Mesenchymal stem cell (in vitro differentiated cells and primary cell): ENCODE results near the gene SLCO3A1.

Experiments
- DNase-seq: peaks from one replicate; pipeline ENCODE4 v3.0.0-alpha.2; 2013
- H2AFZ ChIP-seq: one replicate; pipeline ENCODE4 v1.6.1; 2013; ENCODE audit warnings: low read depth, mild to moderate bottlenecking, control low read depth, inconsistent platforms, low read length, moderate library complexity
- H2AK5ac ChIP-seq: 2 replicates; pipeline ENCODE4 v1.6.1; 2013; ENCODE audit warnings: low read length, moderate library complexity, mild to moderate bottlenecking, inconsistent platforms; ENCODE audit not compliant: severe bottlenecking
- H2BK120ac ChIP-seq: one replicate; pipeline ENCODE4 v1.6.1; 2013; ENCODE audit warnings: low read depth, mild to moderate bottlenecking, inconsistent platforms, low read length, moderate library complexity
- H2BK12ac ChIP-seq, 2 experiments: one replicate each; pipeline ENCODE4 v1.6.1; 2013; ENCODE audit warnings: inconsistent platforms in 2 of 2, low read length in 2 of 2, mild to moderate bottlenecking in 2 of 2, moderate library complexity in 2 of 2, control low read depth in 1 of 2
- H2BK15ac ChIP-seq: one replicate; pipeline ENCODE4 v1.6.1; 2013; ENCODE audit warnings: mild to moderate bottlenecking, low read depth, inconsistent platforms; ENCODE audit not compliant: poor library complexity, severe bottlenecking
- H2BK5ac ChIP-seq: 2 replicates; pipeline ENCODE4 v1.6.1; 2013; ENCODE audit warnings: low read depth, mild to moderate bottlenecking, low read length, control low read depth, inconsistent platforms; ENCODE audit not compliant: poor library complexity, severe bottlenecking
- H3K14ac ChIP-seq, 2 experiments: one replicate each; pipeline ENCODE4 v1.6.1; 2013; ENCODE audit warnings: inconsistent platforms in 2 of 2, low read length in 2 of 2, control low read depth in 1 of 2, mild to moderate bottlenecking in 1 of 2, moderate library complexity in 1 of 2
- H3K18ac ChIP-seq, 2 experiments: one replicate each; pipeline ENCODE4 v1.6.1; 2013; ENCODE audit warnings: inconsistent platforms in 2 of 2, low read length in 2 of 2, control low read depth in 1 of 2, low read depth in 1 of 2, mild to moderate bottlenecking in 1 of 2
- H3K23ac ChIP-seq, 2 experiments: one replicate each; pipeline ENCODE4 v1.6.1; 2013; ENCODE audit warnings: inconsistent platforms in 2 of 2, low read length in 2 of 2, mild to moderate bottlenecking in 2 of 2, moderate library complexity in 2 of 2, control low read depth in 1 of 2
- H3K27ac ChIP-seq: 2 replicates; pipeline ENCODE4 v1.5.1; 2013; ENCODE audit warnings: mild to moderate bottlenecking, moderate library complexity, low read length, control low read depth, inconsistent platforms; ENCODE audit not compliant: poor library complexity, severe bottlenecking
- H3K27me3 ChIP-seq, 2 experiments: 2 replicates each; pipeline versions ENCODE4 v1.6.1 to v1.7.0; 2013; ENCODE audit warnings: low read length in 2 of 2, mild to moderate bottlenecking in 2 of 2, moderate library complexity in 2 of 2, control low read depth in 1 of 2, inconsistent platforms in 1 of 2; ENCODE audit not compliant: control insufficient read depth in 1 of 2, insufficient read depth in 1 of 2
- H3K36me3 ChIP-seq, 2 experiments: 2 replicates each; pipeline versions ENCODE4 v1.6.1 to v1.7.0; 2013; ENCODE audit warnings: low read length in 2 of 2, control low read depth in 1 of 2, inconsistent platforms in 1 of 2, low read depth in 1 of 2, mild to moderate bottlenecking in 1 of 2; ENCODE audit not compliant: insufficient read depth in 2 of 2, control insufficient read depth in 1 of 2
- H3K4ac ChIP-seq, 2 experiments: one replicate each; pipeline ENCODE4 v1.6.1; 2013; ENCODE audit warnings: inconsistent platforms in 2 of 2, low read length in 2 of 2, mild to moderate bottlenecking in 2 of 2, moderate library complexity in 2 of 2, control low read depth in 1 of 2, low read depth in 1 of 2
- H3K4me1 ChIP-seq: 2 replicates; pipeline ENCODE4 v1.6.1; 2013; ENCODE audit warnings: low read depth, low read length, control low read depth; ENCODE audit not compliant: control insufficient read depth, insufficient read depth
- H3K4me2 ChIP-seq: 2 replicates; pipeline ENCODE4 v1.6.1; 2013; ENCODE audit warnings: low read length, mild to moderate bottlenecking, inconsistent platforms; ENCODE audit not compliant: poor library complexity, severe bottlenecking
- H3K4me3 ChIP-seq, 2 experiments: 2 replicates each; pipeline versions ENCODE4 v1.5.1 to v1.7.0; 2013; ENCODE audit warnings: low read length in 2 of 2, mild to moderate bottlenecking in 2 of 2, control low read depth in 1 of 2, low read depth in 1 of 2; ENCODE audit not compliant: insufficient read depth in 1 of 2
- H3K79me1 ChIP-seq: replicated peaks from 2 replicates; pipeline ENCODE4 v1.6.1; 2013; ENCODE audit warnings: mild to moderate bottlenecking, control low read depth, low read length, inconsistent platforms; ENCODE audit not compliant: poor library complexity, severe bottlenecking
- H3K9ac ChIP-seq: 2 replicates; pipeline ENCODE4 v1.7.0; 2013; ENCODE audit warnings: mild to moderate bottlenecking, low read length, moderate library complexity
- H3K9me3 ChIP-seq: 2 replicates; pipeline ENCODE4 v1.7.0; 2013; ENCODE audit warnings: mild to moderate bottlenecking, low read length; ENCODE audit not compliant: control insufficient read depth
- H4K8ac ChIP-seq: one replicate; pipeline ENCODE4 v1.6.1; 2013; ENCODE audit warnings: inconsistent platforms, mild to moderate bottlenecking, low read length, moderate library complexity
- H4K91ac ChIP-seq: one replicate; pipeline ENCODE4 v1.6.1; 2013; ENCODE audit warnings: mild to moderate bottlenecking, low read length, inconsistent platforms
- WGBS: methylation state at CpG from one replicate; pipeline ENCODE4 v1.1.7; 2013; ENCODE audit warnings: mixed read lengths; 5-methylcytosine and 5-hydroxymethylcytosine counted together

SLCO3A1 gene

GRCh38 chr15:92151168-92151567 is 297.7 kb downstream of the SLCO3A1 start:
- Histone ChIP-seq H2BK15ac (no peak overlapping the region), H2AFZ (no peak overlapping the region), H3K18ac (no peak overlapping the region), H2AK5ac (no peak overlapping the region), H3K14ac (no peak overlapping the region), H3K9me3 (no peaks in the 10 kb centered on the region), H3K4me2 (no peak overlapping the region), H2BK5ac (no peak overlapping the region), H4K91ac (no peak overlapping the region), H3K27ac (no peak overlapping the region), H3K27me3 (no peaks in the 10 kb centered on the region), H3K4me1 (no peaks in the 10 kb centered on the region), H3K23ac (no peak overlapping the region), H2BK12ac (no peak overlapping the region), H3K4me3 (no peak overlapping the region), H3K4ac (no peak overlapping the region), H3K36me3 (peaks cover 0 to 31% of the 10 kb centered on the region in 2 experiments), H3K9ac (no peak overlapping the region), H2BK120ac (no peak overlapping the region), H4K8ac (no peak overlapping the region), H3K79me1 (no peaks in the 10 kb centered on the region)
- WGBS = 74% methylated on average over 6 of the region's 8 CpGs
- no peak for DNase-seq

DNA sequence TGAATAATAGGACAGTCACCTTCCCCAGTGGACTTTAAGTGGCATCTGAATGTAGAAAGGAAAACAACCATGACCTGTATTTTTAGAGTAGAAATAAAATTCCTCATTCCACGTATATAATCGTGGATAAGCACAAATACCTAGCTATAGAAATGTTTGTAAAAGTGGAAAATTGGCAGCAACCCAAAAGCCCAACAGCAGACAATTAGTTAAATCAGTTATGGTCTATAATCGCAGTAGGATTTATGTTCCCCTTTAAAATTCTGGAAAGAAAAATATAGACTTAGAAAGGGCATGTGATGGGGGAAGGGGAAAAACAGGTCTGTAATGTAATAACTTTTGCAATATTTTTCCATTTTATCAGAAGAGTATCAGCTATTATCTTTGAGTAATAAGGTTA is 298.2 kb downstream of the SLCO3A1 start:
- no peak overlapping the region for H3K18ac ChIP-seq
- no peak overlapping the region for H4K8ac ChIP-seq
- DNase-seq = no peak
- no peak overlapping the region for H2AK5ac ChIP-seq
- no peak overlapping the region for H2AFZ ChIP-seq
- no peak overlapping the region for H2BK12ac ChIP-seq
- H3K27ac ChIP-seq = no peak overlapping the region
- no peak overlapping the region for H2BK5ac ChIP-seq
- H3K79me1 ChIP-seq = no peaks in the 10 kb centered on the region
- H3K27me3 ChIP-seq = no peaks in the 10 kb centered on the region
- no peak overlapping the region for H3K4me2 ChIP-seq
- H3K14ac ChIP-seq = no peak overlapping the region
- no peak overlapping the region for H3K23ac ChIP-seq
- no peak overlapping the region for H3K4ac ChIP-seq
- peaks cover 0 to 32% of the 10 kb centered on the region in 2 experiments for H3K36me3 ChIP-seq
- H3K4me3 ChIP-seq = no peak overlapping the region
- no peaks in the 10 kb centered on the region for H3K4me1 ChIP-seq
- no peak overlapping the region for H4K91ac ChIP-seq
- no CpG with 5 or more reads among the region's 3 CpGs for WGBS
- no peak overlapping the region for H2BK120ac ChIP-seq
- no peaks in the 10 kb centered on the region for H3K9me3 ChIP-seq
- H2BK15ac ChIP-seq = no peak overlapping the region
- H3K9ac ChIP-seq = no peak overlapping the region

GRCh38 chr15:92152983-92153382 is 299.5 kb downstream of the SLCO3A1 start:
- Histone ChIP-seq H4K8ac (no peak overlapping the region), H2BK12ac (no peak overlapping the region), H3K9me3 (no peaks in the 10 kb centered on the region), H2BK15ac (no peak overlapping the region), H3K27me3 (no peaks in the 10 kb centered on the region), H2AFZ (no peak overlapping the region), H2BK120ac (no peak overlapping the region), H3K9ac (no peak overlapping the region), H3K14ac (no peak overlapping the region), H3K4me3 (no peak overlapping the region), H3K18ac (no peak overlapping the region), H3K4me1 (no peaks in the 10 kb centered on the region), H2AK5ac (no peak overlapping the region), H3K27ac (no peak overlapping the region), H4K91ac (no peak overlapping the region), H3K23ac (no peak overlapping the region), H3K4ac (no peak overlapping the region), H2BK5ac (no peak overlapping the region), H3K36me3 (peaks cover 0 to 33% of the 10 kb centered on the region in 2 experiments), H3K79me1 (no peaks in the 10 kb centered on the region), H3K4me2 (no peak overlapping the region)
- no peak for DNase-seq
- WGBS = no CpG with 5 or more reads among the region's 1 CpG

- Histone ChIP-seq H3K4me2 (no peak overlapping the region), H3K79me1 (no peaks in the 10 kb centered on the region), H4K91ac (no peak overlapping the region), H3K27ac (no peak overlapping the region), H3K27me3 (no peaks in the 10 kb centered on the region), H3K9me3 (no peaks in the 10 kb centered on the region), H2BK12ac (no peak overlapping the region), H3K4ac (no peak overlapping the region), H2AFZ (no peak overlapping the region), H3K14ac (no peak overlapping the region), H3K23ac (no peak overlapping the region), H3K9ac (no peak overlapping the region), H3K4me1 (no peaks in the 10 kb centered on the region), H2BK15ac (no peak overlapping the region), H3K18ac (no peak overlapping the region), H3K4me3 (no peak overlapping the region), H4K8ac (no peak overlapping the region), H2BK120ac (no peak overlapping the region), H3K36me3 (peaks cover 0 to 33% of the 10 kb centered on the region in 2 experiments), H2AK5ac (no peak overlapping the region), H2BK5ac (no peak overlapping the region)
- DNase-seq = no peak
- 74% methylated on average over 3 of the region's 3 CpGs for WGBS
Observed at GRCh38 chr15:92153620-92154019, 300.1 kb downstream of the SLCO3A1 start.
